Measurements from ENCODE around the gene CCDC24. TPM values are rescaled to one million over a fixed set of nuclear protein-coding genes. Genes with fewer than 3 reads are reported as not detected.

CCDC24 gene
- total and polyA plus RNA-seq, 2 donors (not counting 1 experiment from before 2014, with no cell fraction given), result 0.94 to 3.5 TPM

DNA sequence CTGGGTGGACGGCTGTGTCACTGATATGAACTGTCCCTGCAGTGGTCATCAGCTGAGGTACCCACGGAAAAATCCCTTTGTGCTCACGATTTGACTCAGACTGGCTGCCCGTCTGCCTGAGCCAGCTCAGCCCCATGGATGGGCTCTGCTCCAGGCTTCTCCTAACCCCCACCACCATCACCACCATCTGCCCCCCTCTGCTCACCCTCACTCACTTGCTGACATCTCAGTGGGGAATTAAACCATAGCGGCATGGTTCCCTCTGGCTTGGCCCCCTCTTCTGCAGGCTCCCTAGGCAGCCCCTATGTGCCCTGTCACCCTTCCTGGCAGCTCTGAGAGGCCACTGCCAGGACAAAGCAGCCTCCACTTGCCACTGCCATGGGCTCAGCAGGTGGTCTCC, 22.6 kb downstream of the CCDC24 start:
- no peaks in the 10 kb centered on the region for H3K9me3 ChIP-seq (ENCODE audit: control insufficient read depth, insufficient read depth, low read depth, low read length)

DNA sequence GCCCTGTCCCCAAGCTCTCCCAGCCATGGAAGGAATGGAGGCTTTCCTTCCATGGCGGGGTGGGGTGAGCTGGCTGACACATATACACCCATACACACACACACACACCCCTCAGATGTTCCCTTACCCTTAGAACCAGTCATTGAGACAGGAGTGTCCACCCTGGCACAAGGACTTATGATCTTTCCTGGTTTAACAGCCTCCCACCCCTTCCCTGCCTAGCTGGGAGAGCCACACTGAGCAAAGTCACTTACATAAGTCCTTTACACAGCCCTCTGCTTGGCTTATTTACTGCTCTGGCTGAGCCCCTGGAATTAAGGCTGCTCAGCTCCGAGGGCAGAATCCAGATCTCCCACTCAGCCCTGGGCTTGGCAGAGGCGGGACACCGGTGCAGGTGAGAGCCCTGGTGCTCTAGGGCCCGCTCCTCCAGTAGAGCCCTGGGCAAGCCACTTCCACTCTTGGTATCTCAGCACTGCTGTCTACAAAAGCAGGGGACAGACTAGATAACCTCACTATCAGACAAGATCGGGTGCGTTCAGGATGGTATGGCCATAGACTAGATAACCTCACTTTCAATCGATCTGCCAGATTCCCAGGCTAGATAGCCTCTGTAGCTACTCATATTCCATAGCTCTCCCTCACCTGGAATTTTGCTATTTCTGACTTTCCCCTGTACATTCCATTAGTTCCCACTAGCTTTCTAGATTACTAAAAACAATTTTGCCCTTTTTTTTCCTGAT, 23.1 kb downstream of the CCDC24 start:
- Histone ChIP-seq H3K4me2 (ENCODE audit: extremely low read depth, insufficient read depth, low read length) (no peak overlapping the region), H3K36me3 (ENCODE audit: control insufficient read depth, insufficient read depth, low read length) (no peaks in the 10 kb centered on the region), H4K20me1 (ENCODE audit: control insufficient read depth, extremely low read depth, insufficient read depth, low read length) (no peaks in the 10 kb centered on the region), H3K27ac (ENCODE audit: insufficient read depth, low read length) (no peak overlapping the region), H3K79me2 (ENCODE audit: control insufficient read depth, insufficient read depth, low read length) (no peaks in the 10 kb centered on the region), H3K4me1 (ENCODE audit: control insufficient read depth, extremely low read depth, insufficient read depth, low read length) (no peaks in the 10 kb centered on the region), H3K4me3 (replicated peaks in 1 of 4; ENCODE audit: control extremely low read depth in 1 of 4, insufficient read depth in 1 of 4, low read depth in 3 of 4, low read length in 4 of 4) (no peak overlapping the region), H2AFZ (ENCODE audit: low read length) (no peak overlapping the region), H3K9ac (ENCODE audit: insufficient read depth, low read length) (no peak overlapping the region), H3K27me3 (ENCODE audit: control insufficient read depth, insufficient read depth, low read length) (no peaks in the 10 kb centered on the region), H3K9me3 (ENCODE audit: control insufficient read depth, insufficient read depth, low read depth, low read length) (no peaks in the 10 kb centered on the region)
- TF ChIP-seq, protein P1, sequence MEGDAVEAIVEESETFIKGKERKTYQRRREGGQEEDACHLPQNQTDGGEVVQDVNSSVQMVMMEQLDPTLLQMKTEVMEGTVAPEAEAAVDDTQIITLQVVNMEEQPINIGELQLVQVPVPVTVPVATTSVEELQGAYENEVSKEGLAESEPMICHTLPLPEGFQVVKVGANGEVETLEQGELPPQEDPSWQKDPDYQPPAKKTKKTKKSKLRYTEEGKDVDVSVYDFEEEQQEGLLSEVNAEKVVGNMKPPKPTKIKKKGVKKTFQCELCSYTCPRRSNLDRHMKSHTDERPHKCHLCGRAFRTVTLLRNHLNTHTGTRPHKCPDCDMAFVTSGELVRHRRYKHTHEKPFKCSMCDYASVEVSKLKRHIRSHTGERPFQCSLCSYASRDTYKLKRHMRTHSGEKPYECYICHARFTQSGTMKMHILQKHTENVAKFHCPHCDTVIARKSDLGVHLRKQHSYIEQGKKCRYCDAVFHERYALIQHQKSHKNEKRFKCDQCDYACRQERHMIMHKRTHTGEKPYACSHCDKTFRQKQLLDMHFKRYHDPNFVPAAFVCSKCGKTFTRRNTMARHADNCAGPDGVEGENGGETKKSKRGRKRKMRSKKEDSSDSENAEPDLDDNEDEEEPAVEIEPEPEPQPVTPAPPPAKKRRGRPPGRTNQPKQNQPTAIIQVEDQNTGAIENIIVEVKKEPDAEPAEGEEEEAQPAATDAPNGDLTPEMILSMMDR (conservative IDR thresholded peaks at IDR 0.05 in 1 of 2, IDR thresholded peaks at IDR 0.05 in 1 of 2; ENCODE audit: low read depth in 1 of 2, low read length in 2 of 2), result no peak
- TF ChIP-seq EZH2 (IDR thresholded peaks at IDR 0.05; ENCODE audit: low read length, missing control alignments), result no peak
- no peak for DNase-seq (ENCODE audit: low read depth in 2 of 2)

More for the DNA sequence above, 22.6 kb downstream of the CCDC24 start:
- DNase-seq (ENCODE audit: low read depth in 2 of 2), result no peak
- H3K9ac ChIP-seq (ENCODE audit: insufficient read depth, low read length), result no peak overlapping the region
- no peaks in the 10 kb centered on the region for H3K79me2 ChIP-seq (ENCODE audit: control insufficient read depth, insufficient read depth, low read length)
- H3K4me2 ChIP-seq (ENCODE audit: extremely low read depth, insufficient read depth, low read length), result no peak overlapping the region
- H3K36me3 ChIP-seq (ENCODE audit: control insufficient read depth, insufficient read depth, low read length), result no peaks in the 10 kb centered on the region
- no peak overlapping the region for H3K4me3 ChIP-seq (replicated peaks in 1 of 4; ENCODE audit: control extremely low read depth in 1 of 4, insufficient read depth in 1 of 4, low read depth in 3 of 4, low read length in 4 of 4)
- H3K4me1 ChIP-seq (ENCODE audit: control insufficient read depth, extremely low read depth, insufficient read depth, low read length), result no peaks in the 10 kb centered on the region
- TF ChIP-seq, protein P1 (conservative IDR thresholded peaks at IDR 0.05 in 1 of 2, IDR thresholded peaks at IDR 0.05 in 1 of 2; ENCODE audit: low read depth in 1 of 2, low read length in 2 of 2), result no peak
- TF ChIP-seq EZH2 (IDR thresholded peaks at IDR 0.05; ENCODE audit: low read length, missing control alignments), result no peak
- no peaks in the 10 kb centered on the region for H3K27me3 ChIP-seq (ENCODE audit: control insufficient read depth, insufficient read depth, low read length)
- no peaks in the 10 kb centered on the region for H4K20me1 ChIP-seq (ENCODE audit: control insufficient read depth, extremely low read depth, insufficient read depth, low read length)
- no peak overlapping the region for H3K27ac ChIP-seq (ENCODE audit: insufficient read depth, low read length)
- no peak overlapping the region for H2AFZ ChIP-seq (ENCODE audit: low read length)

DNA sequence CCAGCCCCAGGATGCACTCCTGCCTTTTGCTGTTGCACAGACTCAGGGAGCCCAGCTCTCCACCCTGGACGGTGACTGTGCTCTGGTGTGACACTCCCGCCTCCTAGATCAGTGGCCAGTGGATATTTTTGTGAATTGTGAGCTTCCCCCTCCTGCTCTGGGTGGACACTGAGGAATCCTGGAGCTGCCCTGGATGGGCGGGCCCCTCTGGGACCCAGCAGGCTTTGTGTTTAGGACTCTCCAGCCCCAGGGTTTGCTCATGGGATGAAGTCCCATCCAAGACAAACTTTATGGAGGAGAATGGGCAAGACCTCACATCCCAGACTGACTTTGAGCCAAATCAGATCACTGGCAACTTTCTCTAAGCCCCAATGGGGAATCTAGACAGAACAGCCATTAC, 23.8 kb downstream of the CCDC24 start:
- H3K79me2 ChIP-seq (ENCODE audit: control insufficient read depth, insufficient read depth, low read length), result no peaks in the 10 kb centered on the region
- no peaks in the 10 kb centered on the region for H3K27me3 ChIP-seq (ENCODE audit: control insufficient read depth, insufficient read depth, low read length)
- H3K4me3 ChIP-seq (replicated peaks in 1 of 4; ENCODE audit: control extremely low read depth in 1 of 4, insufficient read depth in 1 of 4, low read depth in 3 of 4, low read length in 4 of 4), result no peak overlapping the region
- H2AFZ ChIP-seq (ENCODE audit: low read length), result no peak overlapping the region
- H3K27ac ChIP-seq (ENCODE audit: insufficient read depth, low read length), result no peak overlapping the region
- no peaks in the 10 kb centered on the region for H3K4me1 ChIP-seq (ENCODE audit: control insufficient read depth, extremely low read depth, insufficient read depth, low read length)
- H3K36me3 ChIP-seq (ENCODE audit: control insufficient read depth, insufficient read depth, low read length), result no peaks in the 10 kb centered on the region
- TF ChIP-seq EZH2 (IDR thresholded peaks at IDR 0.05; ENCODE audit: low read length, missing control alignments), result no peak
- TF ChIP-seq, protein P1 (conservative IDR thresholded peaks at IDR 0.05 in 1 of 2, IDR thresholded peaks at IDR 0.05 in 1 of 2; ENCODE audit: low read depth in 1 of 2, low read length in 2 of 2), result no peak
- H3K9me3 ChIP-seq (ENCODE audit: control insufficient read depth, insufficient read depth, low read depth, low read length), result no peaks in the 10 kb centered on the region
- no peak overlapping the region for H3K4me2 ChIP-seq (ENCODE audit: extremely low read depth, insufficient read depth, low read length)
- no peaks in the 10 kb centered on the region for H4K20me1 ChIP-seq (ENCODE audit: control insufficient read depth, extremely low read depth, insufficient read depth, low read length)
- DNase-seq (ENCODE audit: low read depth in 2 of 2), result no peak
- H3K9ac ChIP-seq (ENCODE audit: insufficient read depth, low read length), result no peak overlapping the region
